ENCODE results near the gene TRMO.
A peak's percentile ranks its signal among the peaks of the same experiment; 100 is the strongest.

GRCh38 chr9:97900738-97901565, 21.3 kb downstream of the TRMO start:
- TF ChIP-seq EP300 (IDR thresholded peaks at IDR 0.05) = no peak
- TF ChIP-seq CTCF (IDR thresholded peaks at IDR 0.05) = peak; percentile 24 to 70 (median 68)
- TF ChIP-seq POLR2A (IDR thresholded peaks at IDR 0.05) = no peak
- no peak for TF ChIP-seq POLR2AphosphoS5 (IDR thresholded peaks at IDR 0.05)
